Sciatic nerve (tissue), 2 donors: ENCODE results near the gene TOR1A. TPM values are rescaled to one million over a fixed set of nuclear protein-coding genes. Genes with fewer than 3 reads are reported as not detected.

Source experiments
- ATAC-seq: fragments of 200-7000 bp; cut with Tn5 transposase; one replicate; pipeline ENCODE4 v1.9.1; 2020; ENCODE audit warnings: mild to moderate bottlenecking, moderate library complexity
- DNase-seq: peaks from one replicate; pipeline ENCODE4 v3.0.0-alpha.2; 2020; ENCODE audit warnings: low spot score
- intact Hi-C: fragments of 100-400 bp; cut with DNase I; formaldehyde crosslinking; loops from one replicate; pipeline ENCODE4 v1.14.2; 2022
- total RNA-seq: library from RNA; stranded (reverse); fragmentation: NEBNext Ultra II Directional; extraction: Animal tissue kit (Norgen Biotek cat#: 25700); gene quantifications from one replicate; pipeline ENCODE4 v1.2.1, GENCODE V29; 2021
- donor health status: DM: no; HTN: no; CAD: no.
- donor health status: DM: no; HTN: no; CAD: no.

TOR1A gene
- total RNA-seq, 1 donor from 2014 or later = 24.6 TPM

DNA sequence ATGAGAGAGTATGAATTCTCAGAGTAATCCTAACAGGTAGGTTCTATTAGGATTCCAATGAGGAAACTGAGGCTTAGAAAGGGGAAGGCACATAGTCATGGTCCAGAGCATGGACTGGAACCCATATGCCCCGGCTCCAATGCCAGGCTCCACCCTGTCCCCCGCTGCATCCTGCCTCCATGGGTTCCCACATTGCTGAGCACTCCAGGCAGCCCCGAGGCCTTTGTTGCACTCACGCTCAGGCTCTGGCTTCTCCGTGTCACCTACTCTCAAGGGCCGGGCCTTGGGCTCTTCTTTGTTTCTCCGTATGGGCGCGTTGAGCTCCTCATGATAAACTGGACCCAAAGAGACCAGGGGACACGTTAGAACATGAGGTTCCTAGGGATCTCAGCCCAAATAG lies 5.0 kb upstream of the TOR1A start:
- DNase-seq = no peak
- intact Hi-C loops = no loop called here
- no peak for ATAC-seq

DNA sequence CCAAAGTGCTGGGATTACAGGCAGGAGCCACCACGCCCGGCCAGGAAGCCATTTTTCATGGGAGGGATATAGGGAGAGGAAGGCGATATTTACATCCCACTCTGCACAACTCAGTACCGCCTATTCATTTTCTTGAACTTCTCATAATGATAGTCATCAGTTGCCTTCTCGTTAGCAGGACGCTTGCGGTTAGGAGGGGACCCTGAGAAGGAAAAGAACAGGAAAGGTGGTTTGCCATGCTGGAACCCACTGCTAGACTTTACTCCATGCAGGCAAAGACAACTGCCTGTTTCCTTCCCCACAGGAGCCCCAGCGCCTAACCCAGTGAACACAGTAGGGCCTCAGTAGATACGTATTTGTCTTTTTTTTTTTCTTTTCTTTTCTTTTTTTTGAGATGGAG lies 4.1 kb upstream of the TOR1A start:
- DNase-seq (no peak), ATAC-seq (no peak)
- intact Hi-C loops = no loop called here

DNA sequence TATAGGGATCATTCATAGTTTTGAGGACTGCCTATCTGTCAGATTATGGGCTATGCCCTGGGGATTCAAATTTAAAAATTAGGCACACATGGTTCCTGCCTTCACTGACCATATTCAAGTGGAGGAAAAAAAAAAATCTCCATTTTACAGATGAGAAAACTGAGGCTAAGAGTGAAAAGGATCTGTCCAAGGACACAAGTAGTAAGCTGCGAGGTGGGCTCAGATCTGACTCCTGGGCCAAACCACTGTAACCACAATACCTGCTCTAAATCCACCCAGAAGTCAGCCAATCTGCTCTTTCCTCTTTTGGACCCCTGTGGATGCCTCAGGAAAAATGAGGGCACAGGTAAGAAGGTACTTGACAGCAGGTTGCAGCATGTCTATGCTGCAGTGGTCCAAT lies 2.8 kb upstream of the TOR1A start:
- ATAC-seq (no peak), DNase-seq (no peak)
- intact Hi-C loops = no loop called here

DNA sequence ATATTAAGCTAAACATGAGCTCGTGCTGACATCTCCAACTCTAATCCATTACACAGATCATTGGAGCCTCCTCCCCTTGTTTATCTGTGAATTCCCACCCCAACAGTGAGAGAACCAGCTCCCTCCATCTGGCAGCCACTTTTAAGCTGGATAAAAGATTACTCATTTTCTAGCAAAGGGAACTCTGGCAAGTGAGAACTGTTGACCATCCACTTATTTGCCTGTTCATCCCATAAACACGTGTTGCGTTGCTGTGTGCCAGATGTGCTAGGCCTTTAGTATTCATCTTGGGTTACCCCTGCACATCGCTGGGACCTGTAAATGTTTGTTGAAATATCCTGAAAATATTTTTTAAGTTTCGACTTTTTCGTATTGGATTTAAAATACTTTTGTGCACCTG lies 2.4 kb upstream of the TOR1A start:
- DNase-seq (no peak), ATAC-seq (no peak)
- intact Hi-C loops = no loop called here

DNA sequence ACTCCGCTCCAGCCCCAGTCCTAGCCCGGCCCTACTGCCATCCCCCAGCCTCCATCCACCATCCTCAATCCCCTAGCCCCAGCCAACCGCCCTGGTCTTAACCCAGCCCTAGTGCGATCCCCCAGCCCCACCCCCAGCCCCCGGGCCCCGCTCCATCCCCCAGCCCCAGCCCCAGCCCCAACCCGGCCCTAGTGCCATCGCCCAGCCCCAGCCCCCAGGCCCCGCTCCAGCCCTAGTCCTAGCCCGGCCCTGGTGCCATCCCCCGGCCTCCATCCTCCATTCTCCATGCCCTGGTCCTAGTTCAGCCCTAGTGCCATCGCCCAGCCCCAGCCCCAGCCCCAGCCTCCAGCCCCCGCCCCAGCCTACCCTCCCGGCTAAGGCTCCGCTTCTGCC lies 398 bp downstream of the TOR1A start:
- ATAC-seq (peak; percentile 37), DNase-seq (no peak)
- intact Hi-C loops = no loop called here

DNA sequence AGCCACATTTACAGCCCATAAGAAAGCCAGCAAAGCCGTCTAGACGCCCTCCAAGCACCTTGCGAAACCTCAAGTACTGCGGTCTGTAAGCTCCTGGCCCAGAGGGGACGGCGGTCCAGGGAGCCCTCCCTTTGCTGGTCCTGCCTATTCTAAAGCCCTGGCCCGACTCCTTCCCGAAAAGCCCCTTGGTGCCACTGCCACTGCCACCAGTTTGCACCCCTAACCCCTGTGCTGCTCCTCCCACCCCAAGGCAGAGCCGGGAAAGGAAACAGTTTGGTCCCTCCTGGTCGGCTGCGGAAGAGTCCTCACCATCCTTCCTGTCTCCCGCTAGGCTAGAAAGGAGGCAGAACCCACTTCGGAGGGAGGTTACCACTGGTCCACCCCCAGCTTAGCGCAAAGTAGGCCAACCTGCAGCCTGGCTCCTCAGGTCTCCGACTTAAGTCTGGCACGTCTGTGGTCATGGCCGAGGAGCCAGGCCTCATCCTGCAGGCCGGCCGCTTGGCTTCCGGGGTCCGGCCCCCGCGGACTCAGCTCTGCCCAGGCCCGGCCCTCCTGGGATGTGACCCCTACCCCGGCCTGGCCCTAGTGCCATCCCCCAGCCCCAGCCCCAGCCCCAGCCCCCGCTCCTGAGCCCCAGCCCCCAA lies 916 bp downstream of the TOR1A start:
- intact Hi-C loops = no loop called here
- DNase-seq (no peak), ATAC-seq (peak; percentile 1)

DNA sequence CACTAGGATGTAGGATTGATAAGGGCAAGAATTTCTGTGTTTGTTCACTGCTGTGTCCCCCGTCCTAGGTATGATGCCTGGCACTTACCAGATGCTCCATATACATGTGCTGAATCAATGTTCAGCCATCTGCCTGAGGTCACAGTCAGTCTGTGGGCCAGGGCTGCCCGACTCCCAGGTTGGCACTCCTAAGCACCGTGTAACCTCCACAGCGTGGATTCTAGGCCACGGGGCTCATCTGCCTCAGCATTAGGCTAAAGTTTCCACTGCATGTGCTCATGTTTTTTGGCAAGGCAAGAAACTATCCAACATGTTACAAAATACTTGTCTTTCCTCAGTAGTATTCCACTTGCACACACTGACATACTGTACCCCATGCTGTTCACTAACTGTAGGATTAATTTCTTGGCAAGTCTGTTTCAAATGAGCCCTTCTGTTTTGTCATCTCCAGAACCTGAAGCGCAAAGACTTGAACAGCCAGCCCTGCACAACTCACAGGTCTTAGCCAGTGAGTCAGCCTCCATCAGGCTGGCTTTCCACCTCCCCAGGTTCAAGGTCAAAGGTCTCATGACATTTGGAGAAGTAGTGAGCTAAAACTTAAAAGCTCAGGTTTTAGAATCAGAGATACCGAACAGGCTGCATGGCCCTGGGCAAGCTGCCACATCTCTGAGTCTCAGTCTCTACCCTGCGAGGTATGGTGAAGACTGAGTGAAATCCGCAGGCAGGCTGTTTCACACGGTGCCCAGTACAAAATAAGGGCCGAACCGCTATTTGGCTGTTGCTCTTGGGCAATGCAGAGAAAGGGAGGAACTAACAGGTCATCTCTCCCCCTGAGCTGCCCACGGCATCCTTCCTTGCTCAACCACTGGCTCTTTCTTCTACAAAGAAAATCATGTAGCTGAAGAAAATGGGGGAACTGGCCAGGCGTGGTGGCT lies 7.2 kb downstream of the TOR1A start:
- ATAC-seq = no peak
- intact Hi-C loops = no loop called here
- DNase-seq = no peak

DNA sequence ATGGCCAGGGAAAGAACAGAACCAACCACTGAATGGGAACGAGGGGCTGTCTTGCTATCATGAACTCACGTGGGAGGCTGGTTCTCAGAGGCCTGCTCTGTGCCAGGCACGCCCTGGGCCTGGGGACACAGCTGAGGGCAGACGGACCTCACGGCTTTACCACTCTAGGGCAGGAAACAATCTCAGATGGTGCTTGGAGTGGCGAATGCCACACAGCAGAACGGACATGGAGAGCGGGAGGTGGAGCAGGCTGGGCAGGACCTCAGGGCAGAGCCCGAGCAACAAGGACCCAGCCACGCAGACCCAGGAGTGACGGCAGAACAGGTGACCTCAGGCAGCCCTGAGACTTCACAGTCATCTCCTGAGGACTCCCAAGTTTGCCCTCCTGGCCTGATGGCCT lies 8.7 kb downstream of the TOR1A start:
- no peak for DNase-seq
- intact Hi-C loops = no loop called here
- ATAC-seq = no peak

DNA sequence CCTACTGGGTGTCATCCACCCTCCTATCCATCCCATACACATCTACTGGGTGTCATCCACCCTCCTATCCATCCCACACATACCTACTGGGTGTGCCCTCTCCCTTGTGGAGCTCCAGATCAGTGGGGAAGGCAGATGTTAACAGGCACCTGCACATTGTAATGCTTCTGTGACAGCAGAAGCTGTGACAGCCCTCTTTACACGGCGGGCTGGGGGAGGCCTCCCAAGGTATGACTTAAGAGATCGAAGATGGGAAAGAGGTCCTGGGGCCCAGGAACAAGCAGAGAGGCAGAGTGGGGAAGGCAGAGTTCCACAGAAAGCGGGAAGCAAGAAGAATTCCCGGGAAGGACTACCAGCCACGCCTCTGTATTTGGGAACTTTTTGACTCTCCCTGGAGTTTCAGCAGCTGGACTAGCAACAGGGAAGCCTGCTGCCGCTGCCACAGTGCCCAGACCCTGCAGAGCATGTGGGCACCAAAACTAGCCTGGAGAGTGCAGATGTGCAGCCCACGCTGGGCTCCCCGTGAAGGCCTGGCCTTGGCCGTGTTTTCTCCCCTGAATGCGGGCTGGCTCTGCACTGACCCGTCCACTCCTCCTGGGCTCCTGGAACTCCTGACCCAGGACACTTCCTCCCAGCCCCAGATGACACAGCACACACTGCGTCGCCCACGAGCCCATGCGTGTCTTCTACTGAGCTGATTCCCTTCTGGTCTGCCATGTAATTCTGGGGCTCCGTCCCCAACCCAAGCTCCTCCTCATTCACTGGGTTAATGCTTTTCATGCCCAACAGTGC lies 9.3 kb downstream of the TOR1A start:
- no peak for DNase-seq
- ATAC-seq = no peak
- intact Hi-C loops = no loop called here

DNA sequence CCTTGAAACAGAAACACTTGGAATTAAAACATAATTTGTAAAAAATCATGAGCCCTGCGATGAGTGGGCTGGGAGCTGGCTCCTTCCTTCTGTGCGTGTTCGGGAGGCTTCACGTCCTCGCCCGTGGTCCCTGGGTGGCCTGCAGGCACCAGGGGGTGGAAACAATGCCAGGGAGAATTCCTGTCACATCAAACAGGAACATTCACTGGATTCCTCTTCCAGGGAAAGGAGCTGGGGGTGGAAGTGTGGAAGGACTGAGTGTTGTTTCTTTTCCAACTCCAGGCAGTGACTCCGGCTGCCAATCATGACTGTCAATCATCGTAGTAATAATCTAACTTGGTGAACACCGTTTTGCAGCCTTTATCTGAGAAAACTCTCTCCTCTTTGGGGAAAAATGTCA lies 10.3 kb downstream of the TOR1A start:
- intact Hi-C loops = no loop called here
- no peak for ATAC-seq
- DNase-seq = no peak

DNA sequence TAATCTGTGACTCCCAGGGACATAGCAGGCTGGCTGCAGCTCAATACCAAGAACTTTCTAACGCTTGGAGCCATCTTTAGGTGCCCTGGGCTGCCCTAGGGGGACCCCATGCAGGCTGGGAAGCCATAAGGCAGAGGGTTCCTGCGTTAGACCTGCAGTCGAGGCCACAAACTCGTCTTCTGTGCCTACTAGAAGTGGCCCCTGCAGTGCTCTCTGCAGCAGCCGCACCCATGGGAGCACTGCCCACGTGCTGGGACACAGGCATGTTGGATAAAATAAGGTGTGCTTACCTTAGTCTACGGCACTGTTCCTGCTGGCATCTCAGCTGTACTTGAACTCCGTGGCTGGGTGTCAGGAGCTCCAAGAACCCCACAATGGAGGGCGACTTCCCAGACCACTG lies 11.6 kb downstream of the TOR1A start:
- DNase-seq (no peak), ATAC-seq (no peak)
- intact Hi-C loops = no loop called here

DNA sequence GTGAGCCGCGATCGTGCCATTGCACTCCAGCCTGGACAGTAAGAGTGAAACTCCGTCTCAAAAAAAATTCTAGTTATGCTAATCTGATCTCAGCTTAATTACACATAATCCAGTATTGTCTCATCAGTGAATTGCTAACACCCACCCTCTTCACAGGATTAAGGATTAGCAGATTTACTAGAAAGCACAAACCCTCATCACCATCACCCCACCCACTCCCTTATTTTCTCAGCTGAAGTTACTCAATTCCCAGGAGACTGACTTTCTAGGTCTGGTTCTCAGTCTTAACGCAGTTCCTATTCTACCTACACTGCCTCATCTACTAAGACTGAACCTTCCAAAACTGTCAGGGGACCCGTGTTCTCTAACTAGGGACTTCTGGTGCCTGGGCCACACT lies 12.0 kb downstream of the TOR1A start:
- ATAC-seq = peak; percentile 28
- no peak for DNase-seq
- intact Hi-C loops = no loop called here

DNA sequence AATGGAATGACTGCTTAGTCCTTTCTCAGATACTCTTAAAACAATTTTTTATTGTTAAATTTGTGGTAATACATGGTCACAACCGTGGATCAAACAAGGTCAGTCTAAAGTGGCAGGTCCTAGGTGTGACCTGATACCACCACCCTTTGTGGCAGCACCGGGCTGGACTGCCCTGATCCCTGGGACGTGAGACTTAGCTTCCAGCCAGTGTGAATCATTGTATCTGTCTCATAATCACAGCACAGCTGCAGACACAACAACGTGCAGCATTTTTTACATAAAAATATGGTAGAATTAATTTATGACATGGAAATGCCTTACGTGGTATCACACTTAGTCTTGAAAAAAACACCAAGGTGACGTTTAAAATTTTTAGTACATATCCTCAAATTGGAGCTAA lies 13.1 kb downstream of the TOR1A start:
- ATAC-seq = no peak
- intact Hi-C loops = no loop called here

DNA sequence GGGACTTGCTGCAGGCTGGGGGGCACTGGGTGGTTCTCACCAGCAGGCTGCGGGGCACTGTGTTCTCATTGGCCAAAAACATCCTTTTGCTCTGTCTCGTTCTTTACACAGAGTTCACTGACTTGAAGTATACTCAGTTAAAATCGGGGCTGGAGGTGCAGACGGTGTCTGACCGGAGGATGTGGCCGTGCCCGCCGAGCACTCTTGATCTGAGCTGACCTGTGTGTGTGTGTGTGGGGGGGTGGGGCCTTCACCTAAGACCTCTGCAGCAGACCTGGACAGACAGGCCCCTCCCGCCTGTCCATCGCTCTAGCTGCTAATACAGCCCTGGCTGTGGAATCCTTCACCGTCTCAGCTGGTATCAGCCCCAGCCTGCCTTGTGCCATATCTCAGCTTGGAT lies 13.8 kb downstream of the TOR1A start:
- peak; percentile 31 for ATAC-seq
- intact Hi-C loops = no loop called here

More for the DNA sequence above, 13.1 kb downstream of the TOR1A start:
- no peak for DNase-seq

DNA sequence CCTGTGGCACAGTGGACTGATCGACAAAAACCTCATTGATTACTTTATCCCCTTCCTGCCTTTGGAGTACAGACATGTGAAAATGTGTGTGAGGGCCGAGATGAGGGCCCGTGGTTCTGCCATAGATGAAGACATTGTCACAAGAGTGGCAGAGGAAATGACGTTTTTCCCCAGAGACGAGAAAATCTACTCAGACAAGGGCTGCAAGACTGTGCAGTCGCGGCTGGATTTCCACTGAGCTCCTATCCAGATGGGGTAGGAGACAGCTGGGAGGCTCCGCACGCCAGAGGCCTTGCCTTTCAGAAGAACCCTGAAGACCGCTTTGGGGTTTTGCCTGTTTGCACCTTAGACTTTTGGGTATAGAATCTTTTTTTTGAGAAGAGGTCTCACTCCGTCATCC lies 14.6 kb downstream of the TOR1A start:
- ATAC-seq (no peak), DNase-seq (no peak)
- intact Hi-C loops = no loop called here

More for the DNA sequence above, 13.8 kb downstream of the TOR1A start:
- DNase-seq = no peak

DNA sequence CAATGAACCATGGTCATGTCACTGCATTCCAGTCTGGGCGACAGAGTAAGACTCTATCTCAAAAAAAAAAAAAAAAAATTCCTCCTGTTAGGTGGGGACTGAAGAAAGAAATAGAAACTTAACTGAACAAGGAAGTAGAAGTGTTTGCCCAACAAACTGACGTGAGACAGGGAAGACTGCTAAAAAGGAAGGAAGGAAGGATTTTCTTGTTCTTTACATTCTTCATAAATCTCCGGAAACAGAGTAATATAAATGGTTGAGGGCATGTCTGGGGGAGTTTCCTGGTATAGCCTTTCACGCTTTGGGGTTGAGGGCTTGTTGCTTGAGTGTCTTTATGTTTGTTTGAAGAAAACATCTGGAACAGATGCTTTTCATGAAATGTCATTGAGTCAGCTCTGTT lies 17.9 kb downstream of the TOR1A start:
- intact Hi-C loops = no loop called here
- ATAC-seq (no peak), DNase-seq (no peak)

DNA sequence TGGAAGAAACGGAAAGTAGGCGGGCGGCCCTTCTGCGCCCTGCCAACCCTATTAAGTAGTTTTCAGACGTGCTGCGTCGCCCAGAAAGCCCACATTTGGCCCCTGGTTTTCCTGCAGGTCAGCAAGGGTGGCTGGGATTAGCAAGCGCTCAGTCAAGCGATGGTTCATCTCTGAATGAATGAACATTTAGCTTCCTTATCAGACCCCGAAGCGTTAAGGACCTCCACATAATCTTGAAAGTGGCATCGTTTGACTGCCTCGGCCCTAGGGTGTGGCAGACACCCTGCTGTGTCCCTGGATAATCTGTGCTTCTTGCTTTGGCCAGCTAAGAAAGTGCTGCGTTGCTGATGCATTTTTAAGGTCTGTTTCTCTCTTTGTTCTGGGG lies 20.3 kb downstream of the TOR1A start:
- ATAC-seq = no peak
- intact Hi-C loops = no loop called here
- no peak for DNase-seq

DNA sequence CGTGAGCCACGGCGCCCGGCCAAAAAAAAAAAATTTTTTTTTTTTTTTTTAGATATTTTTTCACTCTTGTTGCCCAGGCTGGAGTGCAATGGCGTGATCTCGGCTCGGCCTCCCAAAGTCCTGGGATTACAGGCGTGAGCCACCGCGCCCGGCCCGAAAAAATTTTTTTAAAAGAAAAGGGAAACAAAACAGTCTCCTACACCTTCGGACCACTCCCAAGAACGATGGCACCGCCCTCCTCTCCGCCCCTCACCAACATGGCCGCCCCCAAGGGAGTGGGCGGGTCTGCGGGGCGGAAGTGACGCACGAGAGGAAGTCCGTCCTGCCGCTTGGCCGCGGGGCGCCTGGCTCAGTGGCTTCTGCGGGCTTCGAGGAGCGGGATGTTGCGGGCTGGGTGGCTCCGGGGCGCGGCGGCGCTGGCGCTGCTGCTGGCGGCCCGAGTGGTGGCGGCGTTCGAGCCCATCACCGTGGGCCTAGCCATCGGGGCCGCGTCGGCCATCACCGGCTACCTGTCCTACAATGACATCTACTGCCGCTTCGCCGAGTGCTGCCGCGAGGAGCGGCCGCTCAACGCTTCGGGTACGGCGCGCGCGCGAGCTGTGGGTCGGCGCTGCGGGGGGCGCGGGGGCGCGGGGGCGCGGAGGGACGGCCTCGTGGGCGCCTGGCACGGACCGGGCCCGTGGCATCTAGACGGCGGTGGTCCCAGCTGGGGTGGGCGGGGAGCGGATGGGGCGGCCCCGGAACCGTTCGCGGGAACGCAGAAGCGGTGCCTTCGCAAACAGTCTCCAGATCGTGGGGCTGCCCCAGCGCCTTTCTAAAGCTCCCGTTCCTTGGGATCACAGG lies 20.9 kb downstream of the TOR1A start, which contains the start of gene TOR1B:
Gene TOR1B (plus strand): TSS at position 352 of the 843 bp plus-strand sequence. CDS start 29 bp downstream, at position 381.
- intact Hi-C loops = no loop called here
- ATAC-seq = peak; percentile 99
- DNase-seq = peak; percentile 97

DNA sequence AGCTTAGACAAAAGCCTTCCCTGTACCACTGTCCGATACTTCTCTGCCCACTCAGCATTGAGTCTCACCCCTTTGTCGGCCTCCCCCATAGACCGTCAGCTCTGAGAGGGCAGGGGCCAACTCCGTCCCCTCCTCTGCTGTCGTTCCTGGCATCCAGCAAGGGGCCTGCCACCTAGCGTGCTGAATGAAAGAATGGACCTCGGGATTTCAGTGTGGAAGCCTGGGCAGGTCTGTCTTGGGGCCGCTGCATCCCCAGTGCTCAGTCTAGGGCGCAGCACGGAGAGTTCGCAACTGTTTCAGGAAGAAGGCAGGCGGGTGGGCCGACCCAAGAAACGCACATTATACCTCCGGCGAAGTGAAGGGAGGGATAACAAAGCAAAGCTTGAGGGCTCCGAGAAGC lies 22.4 kb downstream of the TOR1A start:
- ATAC-seq (no peak), DNase-seq (no peak)
- intact Hi-C loops = no loop called here
